GM21390 (cell line): ENCODE measurements around the gene CCDC175.
A peak's percentile ranks its signal among the peaks of the same experiment; 100 is the strongest.

ENCODE experiments used
- ATAC-seq: cut with Tn5 transposase; IDR thresholded peaks from one replicate; pipeline ENCODE4 v1.9.1; 2021; ENCODE audit not compliant: unreplicated experiment

CCDC175 gene

GRCh38 chr14:59483363-59483762 is 93.2 kb downstream of the CCDC175 start:
- ATAC-seq = no peak

GRCh38 chr14:59482541-59483331 is 93.9 kb downstream of the CCDC175 start:
- ATAC-seq = no peak

DNA sequence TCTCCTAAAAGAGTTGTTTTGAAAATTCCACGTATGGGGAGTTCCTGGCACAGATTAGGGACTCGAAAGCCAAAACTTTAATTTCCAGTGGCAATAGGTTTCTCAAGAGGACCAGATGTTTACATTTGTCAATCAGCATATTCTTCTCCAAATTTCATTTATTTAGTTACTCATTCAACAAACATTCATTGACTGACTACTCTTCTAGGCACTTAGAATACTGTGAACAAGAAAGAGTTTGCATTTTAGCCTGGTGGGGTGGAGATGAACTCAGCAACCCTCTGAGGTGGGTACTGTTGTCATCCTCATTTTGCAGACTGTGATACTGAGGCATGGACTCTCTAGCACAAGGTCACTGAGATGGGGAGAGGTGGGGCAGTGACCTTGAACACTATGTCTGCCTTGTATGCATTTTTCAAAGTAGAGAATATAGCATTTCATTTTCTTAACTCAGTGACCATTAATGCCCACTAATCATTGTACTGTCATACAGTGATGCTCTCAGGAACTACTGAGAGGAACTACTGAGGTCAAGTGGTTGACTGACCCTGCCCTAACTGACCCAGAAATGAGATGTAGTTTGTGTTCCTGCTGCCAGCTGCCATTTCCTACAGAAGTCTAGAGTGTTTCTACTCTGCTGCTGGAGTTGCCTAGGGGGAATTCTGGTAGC is 94.6 kb downstream of the CCDC175 start:
- no peak for ATAC-seq

- no peak for ATAC-seq
These were observed 95.2 kb downstream of the CCDC175 start for GRCh38 chr14:59481407-59481806.

DNA sequence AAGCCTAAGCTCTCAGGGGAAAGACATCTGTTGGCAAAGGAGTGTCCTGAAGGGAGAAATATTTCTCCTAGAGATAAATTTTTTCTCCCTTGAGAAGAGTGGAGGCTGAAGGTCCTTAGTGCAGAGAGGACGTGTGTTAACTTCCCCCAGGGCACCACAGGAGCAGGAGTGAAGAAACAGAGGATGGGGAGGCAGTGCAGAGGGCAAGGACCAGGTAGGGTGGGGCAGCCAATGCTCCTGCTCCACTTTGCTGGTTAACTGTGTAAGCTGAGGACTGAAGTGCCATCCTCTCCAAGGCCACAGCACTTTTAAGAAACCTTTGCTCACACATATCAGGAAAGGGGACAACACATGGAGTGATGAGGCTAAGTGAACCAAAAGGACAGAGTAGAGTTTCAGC is 96.4 kb downstream of the CCDC175 start:
- ATAC-seq = no peak

DNA sequence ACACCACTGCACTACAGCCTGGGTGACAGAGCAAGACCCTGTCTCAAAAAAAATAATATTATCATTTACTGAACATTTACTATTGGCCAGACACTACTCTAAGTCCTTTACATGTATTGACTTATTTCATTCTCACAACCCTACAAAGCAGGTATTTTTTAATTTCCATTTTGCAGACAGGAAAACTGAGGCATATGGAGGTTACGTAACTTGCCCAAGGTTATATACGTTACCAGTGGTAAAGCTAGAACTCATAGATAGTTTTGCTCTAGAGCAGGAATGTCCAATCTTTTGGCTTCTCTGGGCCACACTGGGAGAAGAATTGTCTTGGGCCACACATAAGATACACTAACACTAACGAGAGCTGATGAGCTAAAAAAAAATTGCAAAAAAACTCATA is 98.1 kb downstream of the CCDC175 start:
- no peak for ATAC-seq

- ATAC-seq = no peak
These were observed 100.9 kb downstream of the CCDC175 start for GRCh38 chr14:59475709-59476108.

GRCh38 chr14:59474172-59474571 is 102.4 kb downstream of the CCDC175 start:
- ATAC-seq = no peak

DNA sequence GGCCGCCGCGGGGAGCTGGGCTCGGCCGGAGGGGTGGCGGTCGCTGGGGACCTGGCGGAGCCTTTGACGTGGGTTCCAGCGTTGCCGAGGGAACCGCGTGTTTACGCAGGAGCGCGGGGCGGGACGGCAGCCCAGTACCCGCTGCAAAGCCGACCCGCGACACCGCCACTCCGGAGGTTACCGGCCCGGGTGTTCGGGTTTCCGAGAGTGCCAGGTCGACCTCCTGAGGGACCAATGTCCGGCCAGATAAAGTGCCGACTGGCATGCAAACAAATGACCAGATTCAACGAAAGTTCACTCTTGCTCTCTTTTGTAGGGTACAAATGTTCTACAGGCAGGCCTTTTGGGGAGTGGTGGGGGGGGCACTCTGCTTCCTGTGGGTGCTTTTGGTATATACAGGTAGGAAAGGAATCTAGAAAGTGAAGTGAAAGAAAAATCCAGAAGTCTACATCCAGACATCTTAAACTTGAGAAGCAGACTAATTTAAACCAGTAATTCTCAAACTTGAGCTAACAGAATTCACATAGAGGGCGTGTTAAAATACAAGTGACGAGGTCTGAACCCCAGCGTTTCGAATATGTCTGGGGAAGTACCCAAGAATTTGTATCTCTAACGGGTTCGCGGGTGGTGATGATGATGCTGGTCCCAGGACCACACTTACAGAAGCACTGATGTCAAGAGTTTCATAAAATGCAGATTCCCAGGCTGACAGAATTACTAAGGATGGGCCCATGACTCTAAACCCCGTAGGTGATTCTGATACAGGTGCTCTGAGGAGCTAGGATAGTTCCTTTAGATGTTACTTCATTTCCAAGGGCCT is 111.1 kb downstream of the CCDC175 start, which contains the start of gene GPR135:
Gene GPR135 (minus strand): TSS at position 65 of the 820 bp plus-strand sequence. CDS start 154 bp downstream, outside the sequence.
- peak; percentile 31 for ATAC-seq

- ATAC-seq = peak; percentile 65
These were observed 111.9 kb downstream of the CCDC175 start for GRCh38 chr14:59464486-59465315.

DNA sequence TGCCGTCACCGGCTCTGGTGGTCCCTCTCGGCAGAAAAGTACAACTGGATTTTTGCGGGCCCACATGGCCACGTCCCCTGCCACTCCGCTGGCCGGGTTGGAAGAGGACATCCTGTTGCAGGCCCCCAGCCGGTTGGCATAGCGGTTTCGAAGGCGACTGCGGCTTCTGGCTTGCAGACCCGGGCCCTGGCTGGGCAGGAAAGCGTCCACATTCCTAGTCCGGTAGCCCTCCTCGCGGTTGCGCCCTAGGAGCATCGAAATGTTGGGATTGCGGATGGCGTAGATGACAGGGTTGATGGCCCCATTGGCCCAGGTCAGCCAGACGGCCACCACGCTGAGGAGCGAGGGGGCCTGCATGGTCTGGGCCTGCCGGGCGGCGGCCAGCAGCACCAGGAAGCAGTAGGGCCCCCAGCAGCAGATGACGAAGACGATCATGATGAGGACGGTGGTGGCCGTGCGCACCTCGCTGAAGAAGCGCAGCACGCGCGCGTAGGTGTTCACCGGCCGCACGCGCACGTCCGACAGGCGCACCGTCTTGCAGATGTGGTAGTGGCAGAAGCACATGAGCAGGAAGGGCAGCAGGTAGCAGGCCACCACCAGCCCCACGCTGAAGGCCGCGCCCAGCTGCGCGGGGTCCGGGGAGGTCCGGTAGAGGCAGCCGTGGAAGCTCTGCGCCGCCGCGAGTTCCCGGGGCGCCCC is 112.7 kb downstream of the CCDC175 start:
- no peak for ATAC-seq

DNA sequence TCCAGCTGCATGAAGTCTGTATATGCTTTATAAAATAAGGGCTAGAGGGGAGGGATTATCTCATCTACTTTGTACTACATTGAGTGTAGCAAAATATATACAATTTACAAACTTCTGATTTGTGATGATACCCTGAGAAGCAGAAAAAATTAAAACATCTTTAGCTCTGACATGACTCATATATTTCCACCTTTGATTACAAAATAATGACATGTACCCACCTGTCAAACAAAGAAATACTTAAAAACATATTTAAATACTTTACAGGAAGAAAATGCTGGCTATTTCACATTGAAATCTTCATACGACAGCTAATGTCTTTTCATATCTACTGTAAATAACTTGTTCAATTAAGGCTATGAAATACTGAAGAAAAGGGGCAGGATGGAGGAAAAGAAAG is 114.7 kb downstream of the CCDC175 start:
- ATAC-seq = no peak

DNA sequence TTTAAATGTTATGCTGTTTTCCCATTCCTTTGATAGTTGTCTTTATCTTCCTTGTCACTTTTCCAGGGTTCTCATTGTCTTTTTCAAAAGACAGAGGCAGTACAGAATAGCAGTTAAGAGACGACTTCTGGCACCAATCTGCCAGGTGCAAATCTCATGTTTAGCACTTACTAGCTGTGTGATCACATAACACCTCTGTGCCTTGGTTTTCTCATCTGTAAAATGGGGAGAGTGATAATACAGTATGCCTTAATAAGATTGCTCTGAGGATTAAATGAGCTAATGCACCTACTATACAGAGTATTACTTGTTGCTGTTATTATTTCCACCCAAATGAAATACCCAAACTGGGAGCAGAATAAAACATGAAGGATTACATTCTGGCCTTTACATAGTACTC is 116.2 kb downstream of the CCDC175 start:
- no peak for ATAC-seq

DNA sequence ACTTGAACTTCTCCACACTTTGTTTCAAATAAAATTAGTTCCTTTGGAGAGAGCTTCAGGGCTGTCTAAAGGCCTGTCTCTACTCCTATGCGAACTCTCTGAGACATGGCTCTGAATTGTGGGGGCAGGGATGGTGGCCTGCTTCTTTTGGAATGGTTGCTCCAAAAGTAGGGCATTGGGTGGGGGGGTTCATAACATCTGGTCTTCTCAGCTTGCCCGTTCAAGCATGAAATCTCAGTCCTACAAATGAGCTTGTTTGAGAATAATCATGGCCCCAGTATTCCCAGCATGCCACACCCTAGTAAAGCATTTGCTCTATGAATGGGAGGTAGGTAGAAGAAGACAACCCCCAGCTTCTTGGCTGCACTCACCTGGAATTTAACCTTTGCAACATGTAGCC is 118.1 kb downstream of the CCDC175 start:
- ATAC-seq = no peak

DNA sequence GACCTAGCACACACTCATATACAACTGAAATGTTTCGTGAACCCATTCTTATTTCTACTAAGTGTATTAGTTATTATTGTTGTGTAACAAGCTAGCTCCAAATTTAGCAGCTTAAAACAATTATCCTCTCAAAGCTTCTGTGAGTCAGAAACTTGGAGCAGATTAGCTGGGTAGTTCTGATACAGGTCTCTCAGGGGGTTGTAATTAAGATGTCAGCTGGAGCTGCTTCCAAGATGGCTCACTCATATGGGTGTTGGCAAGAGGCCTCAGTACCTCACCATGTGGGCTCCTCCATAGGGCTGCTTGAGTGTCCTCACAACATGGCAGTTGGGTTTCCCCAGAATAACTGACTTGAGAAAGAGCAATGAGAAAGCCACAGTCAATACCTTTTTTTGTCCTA is 121.2 kb downstream of the CCDC175 start:
- ATAC-seq = no peak
